ENCODE measurements around the gene GORAB.

The GORAB gene

GRCh38 chr1:170538687-170539086 is 6.7 kb downstream of the GORAB start:
- H3K27me3 ChIP-seq (ENCODE audit: control insufficient read depth in 1 of 2, insufficient read depth in 2 of 2, low read length in 2 of 2), result no peaks in the 10 kb centered on the region
- peaks cover 10 to 13% of the 10 kb centered on the region in 2 donors for H3K36me3 ChIP-seq (ENCODE audit: control insufficient read depth in 2 of 2, insufficient read depth in 2 of 2, low read length in 2 of 2)
- H3K9ac ChIP-seq (ENCODE audit: low read length in 2 of 2), result no peak overlapping the region
- H3K27ac ChIP-seq (ENCODE audit: low read length), result no peak overlapping the region
- no peaks in the 10 kb centered on the region for H3K4me1 ChIP-seq (ENCODE audit: control insufficient read depth, insufficient read depth, low read length)
- no peak overlapping the region for H3K4me3 ChIP-seq (ENCODE audit: low read length in 2 of 2)
- no peaks in the 10 kb centered on the region for H3K9me3 ChIP-seq (ENCODE audit: control insufficient read depth in 2 of 2, low read length in 2 of 2)

DNA sequence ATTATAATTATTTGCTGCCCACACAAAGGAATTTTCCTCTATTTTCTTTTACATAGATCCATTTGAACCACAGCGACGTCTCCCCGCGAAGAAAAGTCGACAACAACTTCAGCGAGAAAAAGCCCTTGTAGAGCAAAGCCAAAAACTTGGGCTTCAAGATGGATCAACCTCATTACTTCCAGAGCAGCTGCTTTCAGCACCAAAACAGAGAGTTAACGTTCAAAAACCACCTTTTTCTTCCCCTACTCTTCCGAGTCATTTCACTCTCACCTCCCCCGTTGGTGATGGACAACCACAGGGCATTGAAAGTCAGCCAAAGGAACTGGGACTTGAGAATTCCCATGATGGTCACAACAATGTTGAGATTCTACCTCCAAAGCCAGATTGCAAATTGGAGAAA is 7.2 kb downstream of the GORAB start:
- H3K9ac ChIP-seq (ENCODE audit: low read length in 2 of 2), result no peak overlapping the region
- H3K9me3 ChIP-seq (ENCODE audit: control insufficient read depth in 2 of 2, low read length in 2 of 2), result no peaks in the 10 kb centered on the region
- H3K27me3 ChIP-seq (ENCODE audit: control insufficient read depth in 1 of 2, insufficient read depth in 2 of 2, low read length in 2 of 2), result no peaks in the 10 kb centered on the region
- H3K4me3 ChIP-seq (ENCODE audit: low read length in 2 of 2), result no peak overlapping the region
- H3K27ac ChIP-seq (ENCODE audit: low read length), result no peak overlapping the region
- H3K36me3 ChIP-seq (ENCODE audit: control insufficient read depth in 2 of 2, insufficient read depth in 2 of 2, low read length in 2 of 2), result peaks cover 10 to 15% of the 10 kb centered on the region in 2 donors
- no peaks in the 10 kb centered on the region for H3K4me1 ChIP-seq (ENCODE audit: control insufficient read depth, insufficient read depth, low read length)

GRCh38 chr1:170544624-170545023 is 12.7 kb downstream of the GORAB start:
- Histone ChIP-seq H3K27ac (ENCODE audit: low read length) (no peak overlapping the region), H3K4me1 (ENCODE audit: control insufficient read depth, insufficient read depth, low read length) (no peaks in the 10 kb centered on the region), H3K9me3 (ENCODE audit: control insufficient read depth in 2 of 2, low read length in 2 of 2) (no peaks in the 10 kb centered on the region), H3K27me3 (ENCODE audit: control insufficient read depth in 1 of 2, insufficient read depth in 2 of 2, low read length in 2 of 2) (no peaks in the 10 kb centered on the region), H3K9ac (ENCODE audit: low read length in 2 of 2) (no peak overlapping the region), H3K36me3 (ENCODE audit: control insufficient read depth in 2 of 2, insufficient read depth in 2 of 2, low read length in 2 of 2) (peaks cover 26 to 34% of the 10 kb centered on the region in 2 donors), H3K4me3 (ENCODE audit: low read length in 2 of 2) (no peak overlapping the region)

- no peaks in the 10 kb centered on the region for H3K9me3 ChIP-seq (ENCODE audit: control insufficient read depth in 2 of 2, low read length in 2 of 2)
- H3K27ac ChIP-seq (ENCODE audit: low read length), result no peak overlapping the region
- H3K27me3 ChIP-seq (ENCODE audit: control insufficient read depth in 1 of 2, insufficient read depth in 2 of 2, low read length in 2 of 2), result no peaks in the 10 kb centered on the region
- H3K4me3 ChIP-seq (ENCODE audit: low read length in 2 of 2), result no peak overlapping the region
- H3K9ac ChIP-seq (ENCODE audit: low read length in 2 of 2), result no peak overlapping the region
- H3K36me3 ChIP-seq (ENCODE audit: control insufficient read depth in 2 of 2, insufficient read depth in 2 of 2, low read length in 2 of 2), result peaks cover 26 to 38% of the 10 kb centered on the region in 2 donors
- no peaks in the 10 kb centered on the region for H3K4me1 ChIP-seq (ENCODE audit: control insufficient read depth, insufficient read depth, low read length)
These were observed 13.5 kb downstream of the GORAB start for GRCh38 chr1:170545476-170545875.

GRCh38 chr1:170547255-170547654 is 15.3 kb downstream of the GORAB start:
- Histone ChIP-seq H3K27ac (ENCODE audit: low read length) (no peak overlapping the region), H3K9me3 (ENCODE audit: control insufficient read depth in 2 of 2, low read length in 2 of 2) (no peaks in the 10 kb centered on the region)

DNA sequence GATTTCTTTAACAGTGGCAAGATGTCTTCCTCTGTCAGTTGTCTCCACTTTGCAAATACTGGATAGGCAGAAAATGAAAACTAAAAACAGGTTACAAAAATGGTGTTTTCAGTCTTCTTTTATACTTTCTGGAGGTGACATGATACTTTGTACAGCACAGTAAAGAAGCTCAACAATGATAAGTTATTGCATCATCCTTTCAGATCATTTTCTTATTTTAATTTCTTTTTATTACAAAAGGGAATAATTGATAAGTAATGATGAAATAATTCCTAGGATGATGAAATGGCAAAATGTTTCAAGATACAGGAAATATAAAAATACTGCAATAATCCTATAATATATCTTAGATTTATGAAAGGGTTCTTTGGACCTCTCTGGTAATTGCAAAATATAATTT is 16.5 kb downstream of the GORAB start:
- Histone ChIP-seq H3K27me3 (ENCODE audit: control insufficient read depth in 1 of 2, insufficient read depth in 2 of 2, low read length in 2 of 2) (no peaks in the 10 kb centered on the region), H3K4me3 (ENCODE audit: low read length in 2 of 2) (no peak overlapping the region), H3K4me1 (ENCODE audit: control insufficient read depth, insufficient read depth, low read length) (no peaks in the 10 kb centered on the region), H3K9me3 (ENCODE audit: control insufficient read depth in 2 of 2, low read length in 2 of 2) (no peaks in the 10 kb centered on the region), H3K36me3 (ENCODE audit: control insufficient read depth in 2 of 2, insufficient read depth in 2 of 2, low read length in 2 of 2) (peaks cover 24 to 35% of the 10 kb centered on the region in 2 donors), H3K9ac (ENCODE audit: low read length in 2 of 2) (no peak overlapping the region), H3K27ac (ENCODE audit: low read length) (no peak overlapping the region)

More at GRCh38 chr1:170547255-170547654, 15.3 kb downstream of the GORAB start:
- H3K4me1 ChIP-seq (ENCODE audit: control insufficient read depth, insufficient read depth, low read length), result no peaks in the 10 kb centered on the region
- no peak overlapping the region for H3K4me3 ChIP-seq (ENCODE audit: low read length in 2 of 2)
- H3K27me3 ChIP-seq (ENCODE audit: control insufficient read depth in 1 of 2, insufficient read depth in 2 of 2, low read length in 2 of 2), result no peaks in the 10 kb centered on the region
- H3K36me3 ChIP-seq (ENCODE audit: control insufficient read depth in 2 of 2, insufficient read depth in 2 of 2, low read length in 2 of 2), result peaks cover 30 to 41% of the 10 kb centered on the region in 2 donors
- H3K9ac ChIP-seq (ENCODE audit: low read length in 2 of 2), result no peak overlapping the region

DNA sequence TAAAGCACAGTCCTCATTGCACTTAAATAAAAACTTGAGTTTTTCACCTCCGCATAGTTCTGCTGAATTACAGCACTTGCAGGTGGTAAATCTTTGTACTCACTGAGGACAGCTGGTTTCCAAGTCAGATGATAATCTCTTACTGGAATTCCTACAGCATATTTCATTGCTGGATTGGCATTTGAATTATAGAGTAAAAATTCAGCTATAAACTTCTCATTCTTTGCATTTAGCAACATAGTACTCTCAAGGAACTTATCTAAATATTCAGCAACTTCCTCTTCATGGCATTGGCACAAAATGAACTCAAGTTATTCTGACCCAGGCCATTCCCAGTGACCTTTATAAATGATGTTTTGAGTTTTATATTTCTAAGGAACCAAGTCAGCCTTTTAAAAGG is 23.4 kb downstream of the GORAB start:
- peaks cover 8 to 12% of the 10 kb centered on the region in 2 donors for H3K36me3 ChIP-seq (ENCODE audit: control insufficient read depth in 2 of 2, insufficient read depth in 2 of 2, low read length in 2 of 2)
- H3K4me1 ChIP-seq (ENCODE audit: control insufficient read depth, insufficient read depth, low read length), result no peaks in the 10 kb centered on the region
- H3K27me3 ChIP-seq (ENCODE audit: control insufficient read depth in 1 of 2, insufficient read depth in 2 of 2, low read length in 2 of 2), result no peaks in the 10 kb centered on the region
- H3K9ac ChIP-seq (ENCODE audit: low read length in 2 of 2), result no peak overlapping the region
- peaks cover 0 to 3% of the 10 kb centered on the region in 2 donors for H3K9me3 ChIP-seq (ENCODE audit: control insufficient read depth in 2 of 2, low read length in 2 of 2)
- H3K4me3 ChIP-seq (ENCODE audit: low read length in 2 of 2), result no peak overlapping the region
- no peak overlapping the region for H3K27ac ChIP-seq (ENCODE audit: low read length)

- no peak overlapping the region for H3K27ac ChIP-seq (ENCODE audit: low read length)
- H3K36me3 ChIP-seq (ENCODE audit: control insufficient read depth in 2 of 2, insufficient read depth in 2 of 2, low read length in 2 of 2), result peaks cover 5 to 10% of the 10 kb centered on the region in 2 donors
- no peak overlapping the region for H3K9ac ChIP-seq (ENCODE audit: low read length in 2 of 2)
- H3K4me3 ChIP-seq (ENCODE audit: low read length in 2 of 2), result no peak overlapping the region
- no peaks in the 10 kb centered on the region for H3K27me3 ChIP-seq (ENCODE audit: control insufficient read depth in 1 of 2, insufficient read depth in 2 of 2, low read length in 2 of 2)
- no peaks in the 10 kb centered on the region for H3K4me1 ChIP-seq (ENCODE audit: control insufficient read depth, insufficient read depth, low read length)
- H3K9me3 ChIP-seq (ENCODE audit: control insufficient read depth in 2 of 2, low read length in 2 of 2), result peaks cover 0 to 3% of the 10 kb centered on the region in 2 donors
These were observed 25.0 kb downstream of the GORAB start for GRCh38 chr1:170556917-170557316.

DNA sequence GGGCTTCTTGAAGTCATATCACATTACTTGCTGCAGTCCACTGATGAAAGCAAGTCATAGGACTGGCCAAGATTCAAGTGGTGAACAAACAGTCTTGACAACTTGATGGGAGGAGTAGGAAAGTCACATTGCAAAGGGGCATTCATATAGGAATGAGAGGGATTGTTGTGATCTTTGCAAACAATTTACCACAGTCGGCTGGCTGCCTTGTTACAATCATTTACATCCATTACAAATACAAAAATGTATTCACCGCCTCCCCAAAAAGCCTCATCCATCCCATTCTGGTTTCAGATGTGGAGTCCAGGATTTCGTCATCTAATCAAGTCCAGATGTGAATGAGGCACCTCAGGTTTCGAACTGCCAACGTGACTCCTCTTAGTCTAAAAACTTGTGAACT is 26.8 kb downstream of the GORAB start:
- H3K27me3 ChIP-seq (ENCODE audit: control insufficient read depth in 1 of 2, insufficient read depth in 2 of 2, low read length in 2 of 2), result no peaks in the 10 kb centered on the region
- H3K4me1 ChIP-seq (ENCODE audit: control insufficient read depth, insufficient read depth, low read length), result no peaks in the 10 kb centered on the region
- no peak overlapping the region for H3K27ac ChIP-seq (ENCODE audit: low read length)
- H3K4me3 ChIP-seq (ENCODE audit: low read length in 2 of 2), result no peak overlapping the region
- H3K36me3 ChIP-seq (ENCODE audit: control insufficient read depth in 2 of 2, insufficient read depth in 2 of 2, low read length in 2 of 2), result peaks cover 0 to 6% of the 10 kb centered on the region in 2 donors
- peaks cover 0 to 3% of the 10 kb centered on the region in 2 donors for H3K9me3 ChIP-seq (ENCODE audit: control insufficient read depth in 2 of 2, low read length in 2 of 2)
- H3K9ac ChIP-seq (ENCODE audit: low read length in 2 of 2), result no peak overlapping the region

DNA sequence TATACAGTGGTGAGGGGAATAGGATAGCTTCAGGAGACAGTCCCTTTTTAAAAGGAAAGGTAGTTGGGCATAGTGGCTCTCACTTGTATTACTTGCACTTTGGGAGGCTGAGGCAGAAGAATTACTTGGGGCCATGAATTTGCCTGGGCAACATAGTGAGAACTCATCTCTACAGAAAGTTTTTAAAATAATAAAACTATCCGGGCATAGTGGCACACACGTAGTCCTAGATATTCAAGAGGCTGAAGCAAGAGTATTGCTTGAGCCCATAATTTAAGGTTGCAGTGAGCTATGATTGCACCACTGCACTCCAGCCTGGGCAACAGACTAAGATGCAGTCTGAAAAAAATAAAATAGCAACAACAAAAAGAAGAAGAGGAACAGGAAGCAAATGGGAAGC is 27.2 kb downstream of the GORAB start:
- Histone ChIP-seq H3K27ac (ENCODE audit: low read length) (no peak overlapping the region), H3K9me3 (ENCODE audit: control insufficient read depth in 2 of 2, low read length in 2 of 2) (peaks cover 0 to 3% of the 10 kb centered on the region in 2 donors), H3K9ac (ENCODE audit: low read length in 2 of 2) (no peak overlapping the region), H3K36me3 (ENCODE audit: control insufficient read depth in 2 of 2, insufficient read depth in 2 of 2, low read length in 2 of 2) (peaks cover 0 to 5% of the 10 kb centered on the region in 2 donors), H3K4me3 (ENCODE audit: low read length in 2 of 2) (no peak overlapping the region), H3K4me1 (ENCODE audit: control insufficient read depth, insufficient read depth, low read length) (no peaks in the 10 kb centered on the region), H3K27me3 (ENCODE audit: control insufficient read depth in 1 of 2, insufficient read depth in 2 of 2, low read length in 2 of 2) (no peaks in the 10 kb centered on the region)

DNA sequence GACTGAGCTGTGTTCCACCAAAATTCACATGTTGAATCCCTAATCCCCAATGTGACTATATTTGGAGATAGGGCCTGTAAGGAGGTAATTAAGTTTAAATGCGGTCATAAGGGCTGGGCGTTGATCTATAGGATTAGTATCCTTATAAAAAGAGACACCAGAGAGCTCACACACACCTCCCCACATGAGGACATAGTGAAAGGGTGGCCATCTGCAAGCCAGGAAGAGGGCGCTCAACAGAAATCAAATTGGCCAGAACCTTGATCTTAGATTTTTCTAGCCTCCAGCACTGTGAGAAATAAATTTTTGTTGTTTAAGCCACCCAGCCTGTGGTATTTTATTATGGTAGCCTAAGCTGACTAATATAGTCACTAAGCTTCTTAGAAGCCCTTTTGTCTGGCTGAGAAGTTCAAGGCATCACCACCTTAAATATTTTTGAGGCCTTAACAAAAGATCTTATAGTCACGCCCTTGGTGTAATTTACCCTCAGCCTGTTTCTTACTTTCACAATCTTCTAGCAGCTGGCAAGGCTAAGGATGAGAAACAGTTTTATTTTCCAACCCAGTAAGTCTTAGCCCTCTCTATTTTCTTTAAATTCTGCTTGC is 28.8 kb downstream of the GORAB start:
- H3K9ac ChIP-seq (ENCODE audit: low read length in 2 of 2), result no peak overlapping the region
- H3K27me3 ChIP-seq (ENCODE audit: control insufficient read depth in 1 of 2, insufficient read depth in 2 of 2, low read length in 2 of 2), result no peaks in the 10 kb centered on the region
- H3K36me3 ChIP-seq (ENCODE audit: control insufficient read depth in 2 of 2, insufficient read depth in 2 of 2, low read length in 2 of 2), result no peaks in the 10 kb centered on the region
- H3K4me3 ChIP-seq (ENCODE audit: low read length in 2 of 2), result no peak overlapping the region
- no peaks in the 10 kb centered on the region for H3K4me1 ChIP-seq (ENCODE audit: control insufficient read depth, insufficient read depth, low read length)
- H3K9me3 ChIP-seq (ENCODE audit: control insufficient read depth in 2 of 2, low read length in 2 of 2), result peaks cover 0 to 3% of the 10 kb centered on the region in 2 donors
- H3K27ac ChIP-seq (ENCODE audit: low read length), result no peak overlapping the region

Data from stomach smooth muscle (tissue), 2 donors.